AG08396 (cell line): Measurements from ENCODE around the gene NMRK2.
"Not testable (repeated sequence)": the region's sequence is repeated elsewhere in the genome, so short reads cannot be mapped to it uniquely, and the experiment has no call there.

Source experiments
- DNase-seq: peaks from one replicate; pipeline ENCODE4 v3.0.0; 2012; ENCODE audit warnings: low spot score, mixed read lengths

Gene NMRK2

DNA sequence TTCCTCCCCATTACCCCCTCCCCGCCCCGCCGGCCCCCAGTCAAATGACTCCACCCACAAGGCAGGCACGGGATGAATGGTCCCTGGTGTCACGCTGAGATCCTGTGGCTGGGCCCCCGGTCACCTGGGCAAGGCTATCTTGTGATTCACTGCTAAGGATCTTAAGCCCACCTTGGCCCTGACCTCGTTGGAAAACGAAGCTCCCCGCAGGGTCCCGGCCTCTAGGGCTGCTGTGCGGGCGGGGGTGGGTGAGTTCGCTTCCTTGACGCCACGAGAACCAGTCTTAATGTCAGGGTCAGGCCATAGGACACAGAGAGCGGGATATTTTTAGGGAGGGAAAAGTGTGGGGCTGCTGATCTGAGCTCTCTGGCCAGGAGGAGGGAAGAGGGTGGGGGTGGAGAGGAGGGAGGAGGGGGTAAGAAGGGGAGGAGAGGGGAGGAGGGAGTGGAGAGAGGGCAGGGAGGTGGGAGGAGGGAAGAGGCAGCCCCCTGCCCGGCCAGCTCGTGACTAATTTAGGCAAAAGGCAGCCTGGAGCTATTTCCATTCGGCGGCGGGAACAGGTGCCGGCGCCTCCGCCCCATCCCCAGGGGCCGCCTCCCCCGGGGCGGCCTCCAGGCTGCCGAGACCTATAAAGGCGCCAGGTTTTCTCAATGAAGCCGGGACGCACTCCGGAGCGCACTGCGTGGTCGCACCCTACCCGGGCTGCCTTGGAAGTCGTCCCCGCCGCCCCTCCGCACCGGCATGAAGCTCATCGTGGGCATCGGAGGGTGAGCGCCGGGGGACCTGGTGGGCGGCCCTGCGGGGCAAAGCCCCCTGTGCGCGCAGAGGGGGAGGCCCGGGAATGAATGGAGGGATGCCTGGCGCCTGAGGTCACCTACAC, at the start of gene NMRK2:
Gene NMRK2, plus strand, starts transcription at position 139 of the 880 bp plus-strand sequence. Its CDS starts 603 bp downstream, at position 742.
- DNase-seq = no peak

- no peak for DNase-seq
Measured at GRCh38 chr19:3890591-3890990, 42.3 kb upstream of the NMRK2 start.

DNA sequence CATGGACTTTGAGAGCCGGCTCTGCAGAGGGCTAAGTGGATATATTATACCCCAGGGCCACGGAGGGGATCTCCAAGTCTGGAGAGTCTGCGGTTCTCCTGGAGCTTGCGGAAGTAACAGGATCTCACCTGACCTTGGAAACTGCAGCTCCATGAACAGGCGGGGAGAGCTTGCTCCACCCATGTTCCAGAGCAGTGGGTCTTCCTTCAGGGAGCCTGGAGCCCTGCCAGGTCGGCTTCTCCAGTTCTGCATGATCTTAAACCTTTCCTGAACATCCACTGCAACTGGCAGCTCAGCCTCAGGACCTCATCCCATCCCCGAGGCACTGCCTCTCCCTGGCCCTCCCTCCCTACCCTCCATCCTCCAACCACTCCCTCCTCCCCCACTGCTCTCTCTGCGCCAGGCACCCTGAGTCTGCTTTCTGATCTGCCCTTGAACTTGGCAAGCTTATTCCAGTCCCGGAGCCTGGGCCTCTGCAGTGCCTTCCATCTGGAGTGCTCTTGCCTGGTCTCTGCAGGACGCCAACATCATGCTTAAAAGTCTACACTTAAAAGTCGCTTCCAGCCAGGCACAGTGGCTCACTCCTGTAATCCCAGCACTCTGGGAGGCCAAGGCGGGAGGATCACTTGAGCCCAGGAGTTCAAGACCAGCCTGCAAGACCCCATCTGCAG, 39.2 kb upstream of the NMRK2 start:
- no peak for DNase-seq

DNA sequence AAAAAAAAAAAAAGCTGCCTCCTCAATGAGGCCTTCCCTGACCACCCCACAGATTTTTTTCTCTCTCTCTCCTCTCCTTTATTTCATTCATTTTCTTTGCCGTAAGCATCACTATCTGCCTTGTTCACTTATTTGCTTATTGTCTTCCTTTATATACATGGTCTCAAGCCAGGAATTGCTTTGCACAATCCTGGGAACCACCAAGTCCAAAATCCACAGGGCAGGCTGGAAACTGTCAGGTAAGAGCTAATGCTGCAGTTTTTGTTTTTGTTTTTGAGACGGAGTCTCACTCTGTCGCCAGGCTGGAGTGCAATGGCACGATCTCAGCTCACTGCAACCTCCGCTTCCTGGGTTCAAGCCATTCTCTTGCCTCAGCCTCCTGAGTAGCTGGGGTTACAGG, 37.9 kb upstream of the NMRK2 start:
- not testable (repeated sequence) for DNase-seq

- DNase-seq = no peak
Measured at GRCh38 chr19:3895788-3896187, 37.1 kb upstream of the NMRK2 start.

DNA sequence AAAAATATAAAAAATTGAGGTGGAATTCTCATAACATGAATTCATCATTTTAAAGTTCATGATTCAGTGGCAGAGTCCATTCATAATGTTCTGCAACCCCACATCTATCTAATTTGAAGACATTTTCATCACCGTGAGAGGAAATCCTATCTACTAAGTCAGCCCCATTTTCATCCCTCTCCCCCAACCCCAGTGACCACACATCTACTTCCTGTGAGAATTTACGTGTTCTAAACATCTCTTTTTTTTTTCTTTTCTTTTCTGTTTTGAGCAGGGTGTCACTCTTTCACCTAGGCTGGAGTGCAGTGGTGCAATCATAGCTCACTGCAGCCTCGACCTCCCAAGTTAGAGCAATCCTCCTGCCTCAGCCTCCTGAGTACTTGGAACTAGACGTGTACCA, 34.9 kb upstream of the NMRK2 start:
- no peak for DNase-seq

GRCh38 chr19:3898426-3898825, 34.4 kb upstream of the NMRK2 start:
- no peak for DNase-seq

GRCh38 chr19:3899531-3900294, 33.2 kb upstream of the NMRK2 start:
- no peak for DNase-seq

- DNase-seq = no peak
Measured at GRCh38 chr19:3902317-3902973, 30.4 kb upstream of the NMRK2 start.

DNA sequence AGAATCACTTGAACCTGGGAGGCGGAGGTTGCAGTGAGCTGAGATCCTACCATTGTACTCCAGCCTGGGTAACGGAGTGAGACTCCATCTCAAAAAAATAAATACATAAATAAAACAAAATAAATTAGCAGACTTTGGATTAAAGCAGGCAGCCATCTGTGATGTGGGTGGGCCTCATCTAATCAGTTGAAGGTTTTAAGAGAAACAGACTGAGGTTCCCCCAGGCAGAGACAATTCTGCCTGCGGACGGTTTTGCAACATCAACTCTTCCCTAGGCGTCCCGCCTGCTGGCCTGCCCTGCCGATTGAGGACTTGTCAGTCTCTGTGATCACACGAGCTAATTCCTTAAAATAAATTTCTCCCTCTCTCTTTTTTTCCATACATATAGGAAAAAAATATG, 28.6 kb upstream of the NMRK2 start:
- no peak for DNase-seq

GRCh38 chr19:3907626-3908265, 25.1 kb upstream of the NMRK2 start:
- DNase-seq = no peak

DNA sequence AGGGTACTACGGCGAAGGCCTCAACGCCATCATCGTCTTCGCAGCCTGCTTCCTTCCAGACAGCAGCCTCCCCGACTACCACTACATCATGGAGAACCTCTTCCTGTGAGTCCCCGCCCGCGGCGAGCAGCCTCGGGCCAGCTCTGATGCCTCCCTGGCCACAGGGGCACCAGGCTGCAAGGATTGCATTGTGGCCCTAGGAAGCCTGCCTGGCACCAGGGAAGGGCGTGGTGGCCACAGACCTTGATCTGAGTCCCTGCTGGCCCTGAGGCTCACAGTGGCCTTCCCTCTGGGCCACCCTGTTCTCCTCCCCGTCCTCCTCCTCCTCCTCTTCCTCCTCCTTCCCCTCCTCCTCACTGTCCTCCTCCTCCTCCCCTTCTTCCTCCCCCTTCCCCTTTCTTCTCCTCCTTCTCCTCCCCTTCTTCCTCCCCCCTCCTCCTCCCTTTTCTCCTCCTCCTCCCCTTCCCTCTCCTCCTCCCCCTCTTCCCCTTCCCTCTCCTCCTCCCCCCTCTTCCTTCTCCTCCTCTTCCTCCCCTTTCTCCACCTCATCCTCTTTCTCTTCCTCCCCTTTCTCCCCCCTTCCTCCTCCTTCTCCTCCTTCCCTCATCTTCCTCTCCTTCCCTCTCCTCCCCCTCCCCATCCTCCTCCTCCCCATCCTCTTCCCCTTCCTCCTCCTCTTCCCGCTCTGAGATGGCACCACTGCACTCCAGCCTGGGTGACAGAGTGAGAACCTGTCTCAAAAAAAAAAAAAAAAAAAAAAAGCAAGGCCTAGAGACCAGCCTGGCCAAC, 24.4 kb upstream of the NMRK2 start:
- no peak for DNase-seq

GRCh38 chr19:3910105-3910504, 22.8 kb upstream of the NMRK2 start:
- DNase-seq = no peak

- DNase-seq = no peak
Measured at GRCh38 chr19:3914199-3914598, 18.7 kb upstream of the NMRK2 start.

DNA sequence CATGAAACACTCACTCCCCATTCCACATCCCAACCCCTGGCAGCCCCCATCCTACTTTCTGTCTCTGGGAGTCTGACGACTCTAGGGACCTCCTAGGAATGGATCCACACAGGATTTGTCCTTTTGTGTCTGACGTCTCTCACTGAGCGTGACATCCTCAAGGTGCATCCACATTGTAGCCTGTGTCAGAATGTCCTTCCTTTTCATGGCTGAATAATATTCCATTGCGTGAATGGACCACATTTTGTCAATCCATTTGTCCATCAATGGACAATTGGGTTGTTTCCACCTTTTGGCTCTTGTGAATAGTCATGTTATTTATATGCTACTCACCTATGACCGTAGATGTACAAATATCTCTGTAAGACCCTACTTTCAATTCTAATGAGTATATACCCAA, 16.8 kb upstream of the NMRK2 start:
- DNase-seq = no peak

DNA sequence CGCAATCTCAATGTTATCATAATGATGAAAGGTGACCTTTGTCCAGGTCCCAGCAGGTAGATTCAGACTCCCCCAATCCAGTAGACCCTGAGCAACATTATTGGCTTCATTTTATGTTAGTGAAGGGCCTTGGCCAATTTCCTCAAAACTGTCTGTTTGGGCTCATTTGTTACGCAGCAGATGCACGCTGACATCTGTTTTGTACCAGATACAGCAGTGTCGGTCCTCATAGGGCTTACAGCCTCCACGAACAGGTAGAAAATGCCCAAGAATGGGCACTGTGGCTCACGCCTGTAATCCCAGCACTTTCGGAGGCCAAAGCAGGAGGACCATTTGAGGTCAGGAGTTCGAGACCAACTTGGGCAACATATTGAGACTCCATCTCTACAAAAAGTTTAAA, 13.1 kb upstream of the NMRK2 start:
- DNase-seq = no peak

DNA sequence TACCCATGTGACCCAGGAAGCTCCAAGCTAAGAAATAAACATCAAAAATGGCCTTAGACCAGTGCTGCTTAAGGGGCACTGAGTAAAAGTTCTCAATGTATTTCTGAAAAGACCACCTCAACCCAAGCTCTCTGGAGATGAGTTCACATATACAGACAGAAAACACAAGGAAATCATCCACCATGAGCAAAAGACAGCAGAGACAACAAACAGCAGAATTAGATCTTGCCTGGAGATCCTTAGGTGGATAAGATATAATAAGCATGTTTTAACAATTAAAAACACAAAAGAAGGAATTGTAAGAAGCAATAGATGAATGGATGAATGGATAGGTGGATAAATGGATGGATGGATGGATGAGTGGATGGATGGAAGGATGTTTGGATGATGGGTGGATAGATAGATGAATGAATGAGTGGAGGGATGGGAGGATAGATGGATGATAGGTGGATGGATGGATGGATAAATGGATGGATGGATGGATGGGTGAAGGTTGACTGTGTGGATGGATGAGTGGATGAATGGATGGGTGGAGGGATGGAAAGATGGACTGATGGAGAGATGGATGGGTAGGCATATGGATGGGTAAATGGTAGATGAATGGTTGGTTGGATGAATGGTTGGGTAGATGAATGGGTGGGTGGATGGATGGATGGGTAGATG, 9.6 kb upstream of the NMRK2 start:
- DNase-seq = no peak

GRCh38 chr19:3923912-3924311, 9.0 kb upstream of the NMRK2 start:
- no peak for DNase-seq

GRCh38 chr19:3931041-3931440, 1.8 kb upstream of the NMRK2 start:
- DNase-seq = no peak
